ENCODE results near the gene CDCA3. TPM values are rescaled to one million over a fixed set of nuclear protein-coding genes. Genes with fewer than 3 reads are reported as not detected.
"Not testable (repeated sequence)": the region's sequence is repeated elsewhere in the genome, so short reads cannot be mapped to it uniquely, and the experiment has no call there.

CDCA3 gene
- total and polyA plus RNA-seq, 7 donors = 0.21 to 3.3 (median 0.86) TPM; not detected in 1

GRCh38 chr12:6888360-6888759, 37.3 kb upstream of the CDCA3 start:
- TF ChIP-seq CTCF (IDR thresholded peaks at IDR 0.05) = no peak

GRCh38 chr12:6887460-6887859, 36.4 kb upstream of the CDCA3 start:
- Histone ChIP-seq H3K36me3 (ENCODE audit: insufficient read depth in 1 of 2, low read depth in 1 of 2) (peaks cover 0 to 20% of the 10 kb centered on the region in 2 donors), H3K9me3 (no peaks in the 10 kb centered on the region), H3K27ac (no peak overlapping the region), H3K27me3 (ENCODE audit: insufficient read depth in 3 of 3, low read length in 2 of 3) (no peaks in the 10 kb centered on the region), H3K4me1 (no peaks in the 10 kb centered on the region), H3K4me3 (no peak overlapping the region)
- no peak for DNase-seq
- ATAC-seq = no peak
- WGBS, 3 donors = 85 to 91% (median 88%) methylated on average over 8 of the region's 8 CpGs
- intact Hi-C loops (cut with DNase I) = no loop called here
- no peak for TF ChIP-seq CTCF (IDR thresholded peaks at IDR 0.05)

More at GRCh38 chr12:6888360-6888759, 37.3 kb upstream of the CDCA3 start:
- no peak overlapping the region for H3K4me3 ChIP-seq
- no peak overlapping the region for H3K27ac ChIP-seq
- peaks cover 0 to 20% of the 10 kb centered on the region in 2 donors for H3K36me3 ChIP-seq (ENCODE audit: insufficient read depth in 1 of 2, low read depth in 1 of 2)
- no peaks in the 10 kb centered on the region for H3K4me1 ChIP-seq
- 88 to 96% (median 94%) methylated on average over 2 of the region's 2 CpGs for WGBS, 3 donors
- H3K27me3 ChIP-seq (ENCODE audit: insufficient read depth in 3 of 3, low read length in 2 of 3) = no peaks in the 10 kb centered on the region
- intact Hi-C loops (cut with DNase I) = no loop called here
- no peaks in the 10 kb centered on the region for H3K9me3 ChIP-seq
- DNase-seq (no peak), ATAC-seq (no peak)

- H3K9me3 ChIP-seq; ATAC-seq; intact Hi-C loops (cut with DNase I); DNase-seq; H3K27ac ChIP-seq; H3K4me3 ChIP-seq; H3K4me1 ChIP-seq; H3K27me3 ChIP-seq (ENCODE audit: insufficient read depth in 3 of 3, low read length in 2 of 3): not testable (repeated sequence)
- 76 to 79% (median 78%) methylated on average over 12 of the region's 15 CpGs for WGBS, 3 donors
- peaks cover 0 to 20% of the 10 kb centered on the region in 2 donors for H3K36me3 ChIP-seq (ENCODE audit: insufficient read depth in 1 of 2, low read depth in 1 of 2)
These were observed 35.3 kb upstream of the CDCA3 start for GRCh38 chr12:6886206-6886999.

GRCh38 chr12:6884539-6884938, 33.5 kb upstream of the CDCA3 start:
- intact Hi-C loops (cut with DNase I) = no loop called here
- WGBS, 3 donors = 72 to 79% (median 75%) methylated on average over 21 to 22 of the region's 22 CpGs
- ATAC-seq = no peak

More at GRCh38 chr12:6884539-6884938, 33.5 kb upstream of the CDCA3 start:
- no peak for DNase-seq
- H3K4me1 ChIP-seq = no peaks in the 10 kb centered on the region
- peaks cover 0 to 20% of the 10 kb centered on the region in 2 donors for H3K36me3 ChIP-seq (ENCODE audit: insufficient read depth in 1 of 2, low read depth in 1 of 2)
- H3K9me3 ChIP-seq = no peaks in the 10 kb centered on the region
- TF ChIP-seq CTCF (IDR thresholded peaks at IDR 0.05) = no peak
- H3K27ac ChIP-seq = no peak overlapping the region
- no peaks in the 10 kb centered on the region for H3K27me3 ChIP-seq (ENCODE audit: insufficient read depth in 3 of 3, low read length in 2 of 3)
- no peak overlapping the region for H3K4me3 ChIP-seq

Data from psoas muscle (tissue), 8 donors.